Measurements from ENCODE around the gene HOXD8.

The HOXD8 gene

DNA sequence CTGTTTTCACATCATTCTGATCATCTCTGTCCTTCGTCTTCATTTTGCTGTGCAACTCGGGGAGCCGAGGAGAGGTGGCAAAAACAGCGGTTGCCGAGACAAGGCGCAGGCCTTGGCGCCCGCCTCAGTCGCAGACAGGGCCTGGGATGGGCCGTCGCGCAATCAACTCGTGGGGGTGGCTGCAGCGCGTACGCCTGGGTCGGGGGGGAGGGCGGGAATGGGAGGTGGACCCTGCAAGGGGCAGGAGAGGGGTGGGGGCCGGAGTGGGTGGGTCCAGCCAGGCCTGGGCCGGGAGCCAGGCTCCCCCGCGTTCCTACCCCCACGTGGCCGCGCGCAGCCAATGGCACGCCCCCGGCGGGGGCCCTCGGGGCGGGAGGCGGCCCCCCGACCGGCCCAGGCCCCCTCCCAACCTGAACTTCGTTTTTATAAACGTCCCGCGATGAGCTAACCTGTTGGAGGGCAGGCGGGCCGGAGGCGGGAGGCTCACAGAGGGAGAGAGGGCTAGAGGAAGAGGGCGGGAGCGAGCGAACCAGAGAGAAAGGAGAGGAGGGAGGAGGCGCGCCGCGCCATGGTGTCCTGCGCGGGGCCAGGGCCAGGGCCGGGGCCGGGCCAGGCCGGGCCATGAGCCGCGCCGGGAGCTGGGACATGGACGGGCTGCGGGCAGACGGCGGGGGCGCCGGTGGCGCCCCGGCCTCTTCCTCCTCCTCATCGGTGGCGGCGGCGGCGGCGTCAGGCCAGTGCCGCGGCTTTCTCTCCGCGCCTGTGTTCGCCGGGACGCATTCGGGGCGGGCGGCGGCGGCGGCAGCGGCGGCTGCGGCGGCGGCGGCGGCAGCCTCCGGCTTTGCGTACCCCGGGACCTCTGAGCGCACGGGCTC is 37.0 kb upstream of the HOXD8 start, which contains the start of gene HOXD13 (continued):
- TF ChIP-seq ZBTB48 (tag by site-specific recombination; IDR thresholded peaks at IDR 0.05) (no peak), ZNF501 (tag by site-specific recombination; IDR thresholded peaks at IDR 0.05) (no peak), ZNF239 (tag by site-specific recombination; IDR thresholded peaks at IDR 0.05) (no peak), ZBTB17 (tag by site-specific recombination; IDR thresholded peaks at IDR 0.05) (no peak), ZNF140 (tag by site-specific recombination; IDR thresholded peaks at IDR 0.05) (no peak), ZNF398 (tag by site-specific recombination; IDR thresholded peaks at IDR 0.05) (peak; percentile 90; the same call in 1 of the 2 replicates), KLF17 (tag by site-specific recombination; IDR thresholded peaks at IDR 0.05) (no peak), ZNF324 (tag by site-specific recombination; IDR thresholded peaks at IDR 0.05) (no peak), SP2 (tag by site-specific recombination; IDR thresholded peaks at IDR 0.05) (peak; percentile 49), ELK4 (IDR thresholded peaks at IDR 0.05; ENCODE audit: borderline replicate concordance, low read depth, low read length) (no peak), ZNF19 (tag by site-specific recombination; IDR thresholded peaks at IDR 0.05; ENCODE audit: low read depth) (no peak), ZNF354C (tag by site-specific recombination; IDR thresholded peaks at IDR 0.05; ENCODE audit: borderline replicate concordance, low read depth) (no peak), ZNF280C (tag by site-specific recombination; IDR thresholded peaks at IDR 0.05) (no peak), ZNF768 (tag by site-specific recombination; IDR thresholded peaks at IDR 0.05) (no peak), ZNF660 (tag by site-specific recombination; IDR thresholded peaks at IDR 0.05) (no peak; the same call in 1 of the 2 replicates), ZNF558 (tag by site-specific recombination; IDR thresholded peaks at IDR 0.05) (no peak), ZNF24 (tag by site-specific recombination; IDR thresholded peaks at IDR 0.05) (no peak), KLF7 (tag by site-specific recombination; IDR thresholded peaks at IDR 0.05; ENCODE audit: borderline replicate concordance) (no peak), ZNF664 (tag by site-specific recombination; IDR thresholded peaks at IDR 0.05) (no peak), ZNF391 (tag by site-specific recombination; IDR thresholded peaks at IDR 0.05; ENCODE audit: borderline replicate concordance, low read depth) (no peak)
- TF ChIP-seq, protein P1, sequence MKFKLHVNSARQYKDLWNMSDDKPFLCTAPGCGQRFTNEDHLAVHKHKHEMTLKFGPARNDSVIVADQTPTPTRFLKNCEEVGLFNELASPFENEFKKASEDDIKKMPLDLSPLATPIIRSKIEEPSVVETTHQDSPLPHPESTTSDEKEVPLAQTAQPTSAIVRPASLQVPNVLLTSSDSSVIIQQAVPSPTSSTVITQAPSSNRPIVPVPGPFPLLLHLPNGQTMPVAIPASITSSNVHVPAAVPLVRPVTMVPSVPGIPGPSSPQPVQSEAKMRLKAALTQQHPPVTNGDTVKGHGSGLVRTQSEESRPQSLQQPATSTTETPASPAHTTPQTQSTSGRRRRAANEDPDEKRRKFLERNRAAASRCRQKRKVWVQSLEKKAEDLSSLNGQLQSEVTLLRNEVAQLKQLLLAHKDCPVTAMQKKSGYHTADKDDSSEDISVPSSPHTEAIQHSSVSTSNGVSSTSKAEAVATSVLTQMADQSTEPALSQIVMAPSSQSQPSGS (tag by site-specific recombination; IDR thresholded peaks at IDR 0.05; ENCODE audit: low read depth) = no peak
- TF ChIP-seq, protein P2, sequence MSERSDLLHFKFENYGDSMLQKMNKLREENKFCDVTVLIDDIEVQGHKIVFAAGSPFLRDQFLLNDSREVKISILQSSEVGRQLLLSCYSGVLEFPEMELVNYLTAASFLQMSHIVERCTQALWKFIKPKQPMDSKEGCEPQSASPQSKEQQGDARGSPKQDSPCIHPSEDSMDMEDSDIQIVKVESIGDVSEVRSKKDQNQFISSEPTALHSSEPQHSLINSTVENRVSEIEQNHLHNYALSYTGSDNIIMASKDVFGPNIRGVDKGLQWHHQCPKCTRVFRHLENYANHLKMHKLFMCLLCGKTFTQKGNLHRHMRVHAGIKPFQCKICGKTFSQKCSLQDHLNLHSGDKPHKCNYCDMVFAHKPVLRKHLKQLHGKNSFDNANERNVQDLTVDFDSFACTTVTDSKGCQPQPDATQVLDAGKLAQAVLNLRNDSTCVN (tag by site-specific recombination; optimal IDR thresholded peaks at IDR 0.05) = peak; percentile 59
- TF ChIP-seq, protein P3, sequence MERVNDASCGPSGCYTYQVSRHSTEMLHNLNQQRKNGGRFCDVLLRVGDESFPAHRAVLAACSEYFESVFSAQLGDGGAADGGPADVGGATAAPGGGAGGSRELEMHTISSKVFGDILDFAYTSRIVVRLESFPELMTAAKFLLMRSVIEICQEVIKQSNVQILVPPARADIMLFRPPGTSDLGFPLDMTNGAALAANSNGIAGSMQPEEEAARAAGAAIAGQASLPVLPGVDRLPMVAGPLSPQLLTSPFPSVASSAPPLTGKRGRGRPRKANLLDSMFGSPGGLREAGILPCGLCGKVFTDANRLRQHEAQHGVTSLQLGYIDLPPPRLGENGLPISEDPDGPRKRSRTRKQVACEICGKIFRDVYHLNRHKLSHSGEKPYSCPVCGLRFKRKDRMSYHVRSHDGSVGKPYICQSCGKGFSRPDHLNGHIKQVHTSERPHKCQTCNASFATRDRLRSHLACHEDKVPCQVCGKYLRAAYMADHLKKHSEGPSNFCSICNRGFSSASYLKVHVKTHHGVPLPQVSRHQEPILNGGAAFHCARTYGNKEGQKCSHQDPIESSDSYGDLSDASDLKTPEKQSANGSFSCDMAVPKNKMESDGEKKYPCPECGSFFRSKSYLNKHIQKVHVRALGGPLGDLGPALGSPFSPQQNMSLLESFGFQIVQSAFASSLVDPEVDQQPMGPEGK (tag by site-specific recombination; IDR thresholded peaks at IDR 0.05) = peak; percentile 43
- TF ChIP-seq, protein P4, sequence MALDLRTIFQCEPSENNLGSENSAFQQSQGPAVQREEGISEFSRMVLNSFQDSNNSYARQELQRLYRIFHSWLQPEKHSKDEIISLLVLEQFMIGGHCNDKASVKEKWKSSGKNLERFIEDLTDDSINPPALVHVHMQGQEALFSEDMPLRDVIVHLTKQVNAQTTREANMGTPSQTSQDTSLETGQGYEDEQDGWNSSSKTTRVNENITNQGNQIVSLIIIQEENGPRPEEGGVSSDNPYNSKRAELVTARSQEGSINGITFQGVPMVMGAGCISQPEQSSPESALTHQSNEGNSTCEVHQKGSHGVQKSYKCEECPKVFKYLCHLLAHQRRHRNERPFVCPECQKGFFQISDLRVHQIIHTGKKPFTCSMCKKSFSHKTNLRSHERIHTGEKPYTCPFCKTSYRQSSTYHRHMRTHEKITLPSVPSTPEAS (tag by site-specific recombination; IDR thresholded peaks at IDR 0.05) = no peak
